GM15510 (cell line): Measurements from ENCODE around the gene DDX49.

Experiments
- POLR2A ChIP-seq: IDR thresholded peaks from 3 replicates; pipeline ENCODE4 v1.6.1; 2011; ENCODE audit warnings: borderline replicate concordance; ENCODE audit not compliant: insufficient read length; ENCODE audit errors: extremely low read depth

Gene DDX49

GRCh38 chr19:18886972-18887371 is 32.5 kb upstream of the DDX49 start:
- no peak for TF ChIP-seq POLR2A

GRCh38 chr19:18889949-18890745 is 29.4 kb upstream of the DDX49 start:
- TF ChIP-seq POLR2A: no peak

- TF ChIP-seq POLR2A: no peak
These were observed 25.8 kb upstream of the DDX49 start for GRCh38 chr19:18893587-18894253.

GRCh38 chr19:18894254-18895037 is 25.1 kb upstream of the DDX49 start:
- TF ChIP-seq POLR2A: no peak

- TF ChIP-seq POLR2A: no peak
These were observed 24.3 kb upstream of the DDX49 start for GRCh38 chr19:18895038-18895823.

GRCh38 chr19:18895824-18896341 is 23.6 kb upstream of the DDX49 start, which contains the start of gene CERS1:
TSS of gene CERS1 (minus strand) at chr19:18896158. CDS start at chr19:18896072, 86 bp downstream.
- TF ChIP-seq POLR2A: no peak

- no peak for TF ChIP-seq POLR2A
These were observed 23.1 kb upstream of the DDX49 start for GRCh38 chr19:18896421-18896841.

- TF ChIP-seq POLR2A: no peak
These were observed 22.2 kb upstream of the DDX49 start for GRCh38 chr19:18897094-18898029.

- no peak for TF ChIP-seq POLR2A
These were observed 21.4 kb upstream of the DDX49 start for GRCh38 chr19:18898081-18898606.

GRCh38 chr19:18898607-18899408 is 20.7 kb upstream of the DDX49 start:
- no peak for TF ChIP-seq POLR2A

- TF ChIP-seq POLR2A: no peak
These were observed 19.6 kb upstream of the DDX49 start for GRCh38 chr19:18899624-18900560.
